Stimulated activated memory B cell treated with anti-CD40 and anti-IgM and Interleukin-4, amounts not matched to agents 10 μg/mL and 1 μg/mL and 100 μg/mL, for 72 hours (primary cell): ENCODE data around the gene GOLGA3.
"Not testable (repeated sequence)": the region's sequence is repeated elsewhere in the genome, so short reads cannot be mapped to it uniquely, and the experiment has no call there.

Experiments
- ATAC-seq: fragments of 150-1000 bp; cut with Tn5 transposase; 2 replicates; pipeline ENCODE4 v1.10.0; 2021
- H3K27ac Mint-ChIP-seq: one replicate; pipeline ENCODE4 v1.8.0; 2022; ENCODE audit warnings: mild to moderate bottlenecking, mixed read lengths
- H3K27me3 Mint-ChIP-seq: one replicate; pipeline ENCODE4 v1.8.0; 2022; ENCODE audit warnings: mixed read lengths
- H3K36me3 Mint-ChIP-seq: one replicate; pipeline ENCODE4 v1.8.0; 2022; ENCODE audit warnings: mixed read lengths
- H3K4me1 Mint-ChIP-seq: one replicate; pipeline ENCODE4 v1.8.0; 2022; ENCODE audit warnings: mixed read lengths
- H3K4me3 Mint-ChIP-seq: one replicate; pipeline ENCODE4 v1.8.0; 2022; ENCODE audit warnings: mild to moderate bottlenecking, moderate library complexity, mixed read lengths
- H3K9me3 Mint-ChIP-seq: one replicate; pipeline ENCODE4 v1.8.0; 2022; ENCODE audit warnings: mixed read lengths

The GOLGA3 gene

GRCh38 chr12:132761921-132762583 is 66.6 kb downstream of the GOLGA3 start:
- Mint-ChIP-seq H3K9me3 (no peaks in the 10 kb centered on the region), H3K36me3 (peaks cover 14% of the 10 kb centered on the region), H3K4me3 (peak overlapping the region; percentile 79), H3K27ac (peak overlapping the region; percentile 91), H3K27me3 (no peaks in the 10 kb centered on the region), H3K4me1 (peaks cover 43% of the 10 kb centered on the region)
- peak; percentile 96 for ATAC-seq

- Mint-ChIP-seq H3K4me3 (peak within 1 kb of the TSS; percentile 95), H3K9me3 (no peaks in the 10 kb centered on the region), H3K27ac (peak within 1 kb of the TSS; percentile 95), H3K27me3 (no peaks in the 10 kb centered on the region), H3K4me1 (peaks cover 46% of the 10 kb centered on the region), H3K36me3 (peaks cover 17% of the 10 kb centered on the region)
- peak; percentile 71 for ATAC-seq
Observed at GRCh38 chr12:132761032-132761920, 67.4 kb downstream of the GOLGA3 start, which contains the start of gene ANKLE2. Gene ANKLE2 (minus strand): TSS chr12:132761832. CDS start chr12:132761798, 34 bp downstream.

GRCh38 chr12:132759359-132759758 is 69.3 kb downstream of the GOLGA3 start:
- H3K4me3 Mint-ChIP-seq: peak overlapping the region; percentile 95
- no peak overlapping the region for H3K27ac Mint-ChIP-seq
- H3K36me3 Mint-ChIP-seq: peaks cover 25% of the 10 kb centered on the region
- no peaks in the 10 kb centered on the region for H3K27me3 Mint-ChIP-seq
- no peaks in the 10 kb centered on the region for H3K9me3 Mint-ChIP-seq
- no peak for ATAC-seq
- peaks cover 42% of the 10 kb centered on the region for H3K4me1 Mint-ChIP-seq

- H3K27me3 Mint-ChIP-seq, H3K4me3 Mint-ChIP-seq, ATAC-seq, H3K9me3 Mint-ChIP-seq, H3K27ac Mint-ChIP-seq: not testable (repeated sequence)
- Mint-ChIP-seq H3K4me1 (peaks cover 36% of the 10 kb centered on the region), H3K36me3 (peaks cover 27% of the 10 kb centered on the region)
Observed at GRCh38 chr12:132758825-132759224, 69.8 kb downstream of the GOLGA3 start.

- H3K36me3 Mint-ChIP-seq: peaks cover 27% of the 10 kb centered on the region
- no peaks in the 10 kb centered on the region for H3K9me3 Mint-ChIP-seq
- H3K4me1 Mint-ChIP-seq: peaks cover 10% of the 10 kb centered on the region
- H3K27me3 Mint-ChIP-seq: no peaks in the 10 kb centered on the region
- H3K27ac Mint-ChIP-seq: no peak overlapping the region
- no peak overlapping the region for H3K4me3 Mint-ChIP-seq
- ATAC-seq: no peak
Observed at GRCh38 chr12:132754160-132754932, 74.3 kb downstream of the GOLGA3 start.

GRCh38 chr12:132753670-132754069 is 75.0 kb downstream of the GOLGA3 start:
- not testable (repeated sequence) for H3K27ac Mint-ChIP-seq, ATAC-seq, H3K4me3 Mint-ChIP-seq, H3K4me1 Mint-ChIP-seq, H3K27me3 Mint-ChIP-seq, H3K9me3 Mint-ChIP-seq
- H3K36me3 Mint-ChIP-seq: peaks cover 27% of the 10 kb centered on the region

GRCh38 chr12:132748319-132748718 is 80.3 kb downstream of the GOLGA3 start:
- no peak for ATAC-seq
- Mint-ChIP-seq H3K4me1 (peaks cover 7% of the 10 kb centered on the region), H3K27ac (no peak overlapping the region), H3K36me3 (peaks cover 51% of the 10 kb centered on the region), H3K27me3 (no peaks in the 10 kb centered on the region), H3K9me3 (no peaks in the 10 kb centered on the region), H3K4me3 (no peak overlapping the region)

GRCh38 chr12:132747896-132748295 is 80.8 kb downstream of the GOLGA3 start:
- Mint-ChIP-seq H3K4me1 (peaks cover 8% of the 10 kb centered on the region), H3K36me3 (peaks cover 54% of the 10 kb centered on the region), H3K27ac (no peak overlapping the region), H3K27me3 (no peaks in the 10 kb centered on the region), H3K9me3 (no peaks in the 10 kb centered on the region), H3K4me3 (no peak overlapping the region)
- no peak for ATAC-seq

- no peak for ATAC-seq
- no peaks in the 10 kb centered on the region for H3K27me3 Mint-ChIP-seq
- peaks cover 4% of the 10 kb centered on the region for H3K9me3 Mint-ChIP-seq
- H3K4me3 Mint-ChIP-seq: no peak overlapping the region
- peaks cover 55% of the 10 kb centered on the region for H3K36me3 Mint-ChIP-seq
- no peak overlapping the region for H3K27ac Mint-ChIP-seq
- peaks cover 13% of the 10 kb centered on the region for H3K4me1 Mint-ChIP-seq
Observed at GRCh38 chr12:132747395-132747794, 81.3 kb downstream of the GOLGA3 start.

- Mint-ChIP-seq H3K4me1 (peaks cover 19% of the 10 kb centered on the region), H3K36me3 (peaks cover 61% of the 10 kb centered on the region), H3K27me3 (no peaks in the 10 kb centered on the region), H3K4me3 (no peak overlapping the region), H3K27ac (no peak overlapping the region), H3K9me3 (peaks cover 4% of the 10 kb centered on the region)
- no peak for ATAC-seq
Observed at GRCh38 chr12:132746613-132747012, 82.1 kb downstream of the GOLGA3 start.

- H3K4me3 Mint-ChIP-seq: no peak overlapping the region
- peaks cover 19% of the 10 kb centered on the region for H3K4me1 Mint-ChIP-seq
- no peaks in the 10 kb centered on the region for H3K27me3 Mint-ChIP-seq
- H3K9me3 Mint-ChIP-seq: peaks cover 4% of the 10 kb centered on the region
- H3K36me3 Mint-ChIP-seq: peaks cover 80% of the 10 kb centered on the region
- no peak for ATAC-seq
- no peak overlapping the region for H3K27ac Mint-ChIP-seq
Observed at GRCh38 chr12:132743831-132744230, 84.8 kb downstream of the GOLGA3 start.

- Mint-ChIP-seq H3K27ac (peak overlapping the region; percentile 32), H3K4me1 (peaks cover 19% of the 10 kb centered on the region), H3K9me3 (peaks cover 4% of the 10 kb centered on the region), H3K27me3 (no peaks in the 10 kb centered on the region), H3K4me3 (no peak overlapping the region), H3K36me3 (peaks cover 78% of the 10 kb centered on the region)
- ATAC-seq: no peak
Observed at GRCh38 chr12:132741620-132742019, 87.0 kb downstream of the GOLGA3 start.

GRCh38 chr12:132740652-132741051 is 88.0 kb downstream of the GOLGA3 start:
- peaks cover 86% of the 10 kb centered on the region for H3K36me3 Mint-ChIP-seq
- H3K27ac Mint-ChIP-seq: no peak overlapping the region
- no peaks in the 10 kb centered on the region for H3K27me3 Mint-ChIP-seq
- peaks cover 4% of the 10 kb centered on the region for H3K9me3 Mint-ChIP-seq
- H3K4me1 Mint-ChIP-seq: peaks cover 19% of the 10 kb centered on the region
- no peak overlapping the region for H3K4me3 Mint-ChIP-seq
- no peak for ATAC-seq

- Mint-ChIP-seq H3K4me1 (peaks cover 19% of the 10 kb centered on the region), H3K27ac (no peak overlapping the region), H3K27me3 (no peaks in the 10 kb centered on the region), H3K4me3 (no peak overlapping the region), H3K36me3 (peaks cover 86% of the 10 kb centered on the region), H3K9me3 (peaks cover 4% of the 10 kb centered on the region)
- ATAC-seq: no peak
Observed at GRCh38 chr12:132740313-132740646, 88.4 kb downstream of the GOLGA3 start.

- H3K4me3 Mint-ChIP-seq: no peak overlapping the region
- H3K9me3 Mint-ChIP-seq: peaks cover 4% of the 10 kb centered on the region
- no peaks in the 10 kb centered on the region for H3K27me3 Mint-ChIP-seq
- no peak overlapping the region for H3K27ac Mint-ChIP-seq
- peaks cover 19% of the 10 kb centered on the region for H3K4me1 Mint-ChIP-seq
- ATAC-seq: no peak
- peaks cover 86% of the 10 kb centered on the region for H3K36me3 Mint-ChIP-seq
Observed at GRCh38 chr12:132739600-132740312, 88.9 kb downstream of the GOLGA3 start.
